Neural cell (in vitro differentiated cells): ENCODE results near the gene GNG13.

ENCODE experiments used
- CTCF ChIP-seq: fragments of 450-650 bp; IDR thresholded peaks from 2 replicates; pipeline ENCODE4 v1.5.1; 2014; ENCODE audit warnings: antibody characterized with exemption, mild to moderate bottlenecking, moderate library complexity; ENCODE audit not compliant: poor library complexity, severe bottlenecking
- EP300 ChIP-seq: fragments of 450-650 bp; conservative IDR thresholded peaks from 2 replicates; pipeline ENCODE4 v1.6.1; 2014; ENCODE audit warnings: antibody characterized with exemption, mild to moderate bottlenecking, moderate library complexity; ENCODE audit not compliant: poor library complexity, severe bottlenecking
- EZH2 ChIP-seq: fragments of 200-600, 300-800 bp; shearing (Covaris generic), sonication (generic); IDR thresholded peaks from 2 replicates; pipeline ENCODE4 v1.6.1; 2014; ENCODE audit warnings: antibody characterized with exemption, low read length, borderline replicate concordance, mild to moderate bottlenecking; ENCODE audit not compliant: insufficient read depth, poor library complexity, severe bottlenecking
- POLR2AphosphoS5 ChIP-seq: IDR thresholded peaks from 2 replicates; pipeline ENCODE4 v1.6.1; 2012
- RAD21 ChIP-seq: fragments of 450-650 bp; conservative IDR thresholded peaks from 2 replicates; pipeline ENCODE4 v1.6.1; 2014; ENCODE audit warnings: antibody characterized with exemption, mild to moderate bottlenecking, moderate library complexity
- TF ChIP-seq, protein P1 (sequence below): IDR thresholded peaks from 2 replicates; pipeline ENCODE4 v1.6.1; 2012; ENCODE audit warnings: borderline replicate concordance

DNA sequence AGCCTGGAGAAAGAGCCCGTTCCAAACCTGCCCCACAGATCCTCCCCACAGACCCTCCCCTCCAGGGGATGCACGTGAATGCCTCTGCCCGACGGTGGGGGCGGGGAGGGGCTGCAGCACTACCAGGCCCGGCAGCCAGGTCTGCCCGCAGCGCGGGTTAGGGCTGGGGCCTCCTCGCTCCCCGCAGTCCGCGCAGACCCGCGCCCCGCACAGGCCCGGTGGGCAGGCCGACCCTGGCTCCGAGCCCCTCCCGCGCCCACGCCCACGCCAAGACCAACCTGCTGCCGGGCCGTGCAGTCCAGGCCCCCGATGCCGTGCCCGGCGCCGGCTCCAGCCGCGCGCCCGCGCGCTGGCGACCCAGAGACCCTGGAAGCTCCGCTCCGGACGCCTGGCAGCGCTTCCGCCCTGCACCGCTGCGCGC, 12.5 kb downstream of the GNG13 start, which contains the start of gene RPUSD1:
- TF ChIP-seq POLR2AphosphoS5 (no peak), CTCF (no peak), RAD21 (no peak), EZH2 (no peak), EP300 (no peak)
- TF ChIP-seq, protein P1, sequence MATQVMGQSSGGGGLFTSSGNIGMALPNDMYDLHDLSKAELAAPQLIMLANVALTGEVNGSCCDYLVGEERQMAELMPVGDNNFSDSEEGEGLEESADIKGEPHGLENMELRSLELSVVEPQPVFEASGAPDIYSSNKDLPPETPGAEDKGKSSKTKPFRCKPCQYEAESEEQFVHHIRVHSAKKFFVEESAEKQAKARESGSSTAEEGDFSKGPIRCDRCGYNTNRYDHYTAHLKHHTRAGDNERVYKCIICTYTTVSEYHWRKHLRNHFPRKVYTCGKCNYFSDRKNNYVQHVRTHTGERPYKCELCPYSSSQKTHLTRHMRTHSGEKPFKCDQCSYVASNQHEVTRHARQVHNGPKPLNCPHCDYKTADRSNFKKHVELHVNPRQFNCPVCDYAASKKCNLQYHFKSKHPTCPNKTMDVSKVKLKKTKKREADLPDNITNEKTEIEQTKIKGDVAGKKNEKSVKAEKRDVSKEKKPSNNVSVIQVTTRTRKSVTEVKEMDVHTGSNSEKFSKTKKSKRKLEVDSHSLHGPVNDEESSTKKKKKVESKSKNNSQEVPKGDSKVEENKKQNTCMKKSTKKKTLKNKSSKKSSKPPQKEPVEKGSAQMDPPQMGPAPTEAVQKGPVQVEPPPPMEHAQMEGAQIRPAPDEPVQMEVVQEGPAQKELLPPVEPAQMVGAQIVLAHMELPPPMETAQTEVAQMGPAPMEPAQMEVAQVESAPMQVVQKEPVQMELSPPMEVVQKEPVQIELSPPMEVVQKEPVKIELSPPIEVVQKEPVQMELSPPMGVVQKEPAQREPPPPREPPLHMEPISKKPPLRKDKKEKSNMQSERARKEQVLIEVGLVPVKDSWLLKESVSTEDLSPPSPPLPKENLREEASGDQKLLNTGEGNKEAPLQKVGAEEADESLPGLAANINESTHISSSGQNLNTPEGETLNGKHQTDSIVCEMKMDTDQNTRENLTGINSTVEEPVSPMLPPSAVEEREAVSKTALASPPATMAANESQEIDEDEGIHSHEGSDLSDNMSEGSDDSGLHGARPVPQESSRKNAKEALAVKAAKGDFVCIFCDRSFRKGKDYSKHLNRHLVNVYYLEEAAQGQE: peak; percentile 31
